Activated CD4-positive, alpha-beta T cell treated with anti-CD3 and anti-CD28 coated beads, Interleukin-2, amount 10 ng/mL, durations not matched to agents 7 days and 5 days (primary cell): ENCODE data around the gene PLPP3. TPM values are rescaled to one million over a fixed set of nuclear protein-coding genes. Genes with fewer than 3 reads are reported as not detected.

Experiments used
- CTCF ChIA-PET: fragments of 350-600 bp; sonication (Branson Sonifier 250); formaldehyde crosslinking; loops from one replicate; lab custom pipeline; 2021; ENCODE audit warnings: antibody characterized with exemption; lab: Charles Lee
- POLR2A ChIA-PET: fragments of 350-600 bp; sonication (Branson Sonifier 250); formaldehyde crosslinking; loops from one replicate; lab custom pipeline; 2021; ENCODE audit warnings: antibody characterized with exemption; lab: Charles Lee
- DNase-seq: peaks from one replicate; pipeline ENCODE4 v3.0.0-alpha.2; 2020
- H3K27ac Mint-ChIP-seq: one replicate; pipeline ENCODE4 v1.8.0; 2021; ENCODE audit warnings: mild to moderate bottlenecking, moderate library complexity, mixed read lengths
- H3K27me3 Mint-ChIP-seq: one replicate; pipeline ENCODE4 v1.8.0; 2021; ENCODE audit warnings: mixed read lengths
- H3K36me3 Mint-ChIP-seq: one replicate; pipeline ENCODE4 v1.8.0; 2021; ENCODE audit warnings: low read depth, mixed read lengths
- H3K4me1 Mint-ChIP-seq: one replicate; pipeline ENCODE4 v1.8.0; 2021; ENCODE audit warnings: mixed read lengths
- H3K4me3 Mint-ChIP-seq: one replicate; pipeline ENCODE4 v1.8.0; 2021; ENCODE audit warnings: mild to moderate bottlenecking, moderate library complexity, mixed read lengths
- H3K9me3 Mint-ChIP-seq: one replicate; pipeline ENCODE4 v1.8.0; 2021; ENCODE audit warnings: mixed read lengths
- total RNA-seq, 2 experiments: library from RNA; stranded (reverse); gene quantifications; one replicate each; pipeline ENCODE4 v1.2.3, GENCODE V29; 2021

Gene PLPP3
- total RNA-seq, 2 experiments from 2014 or later, result not detected

DNA sequence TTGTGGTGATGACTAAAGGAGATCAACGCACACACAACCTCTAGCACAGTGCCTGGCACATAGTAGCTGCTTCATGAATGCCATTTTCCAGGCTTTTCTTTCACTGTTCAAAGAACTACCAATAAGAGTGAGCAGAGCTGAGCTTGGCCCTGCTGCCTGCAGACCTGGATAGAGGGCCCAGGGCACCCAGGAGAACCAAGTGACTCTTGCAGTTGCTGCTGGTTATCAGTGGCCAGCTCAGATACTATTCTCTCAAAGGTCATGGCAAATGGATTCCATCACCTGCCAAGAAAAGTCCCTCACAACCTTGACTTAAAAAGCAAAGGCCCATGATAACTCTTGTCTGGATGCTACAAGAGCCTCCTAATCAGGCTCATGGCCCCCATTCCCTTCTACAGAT lies 41.7 kb downstream of the PLPP3 start:
- no peak overlapping the region for H3K27ac Mint-ChIP-seq
- no peaks in the 10 kb centered on the region for H3K4me1 Mint-ChIP-seq
- DNase-seq, result no peak
- ChIA-PET CTCF (no interaction called here), POLR2A (no interaction called here)
- no peaks in the 10 kb centered on the region for H3K36me3 Mint-ChIP-seq
- H3K27me3 Mint-ChIP-seq, result peaks cover 10% of the 10 kb centered on the region
- peaks cover 4% of the 10 kb centered on the region for H3K9me3 Mint-ChIP-seq
- H3K4me3 Mint-ChIP-seq, result no peak overlapping the region

DNA sequence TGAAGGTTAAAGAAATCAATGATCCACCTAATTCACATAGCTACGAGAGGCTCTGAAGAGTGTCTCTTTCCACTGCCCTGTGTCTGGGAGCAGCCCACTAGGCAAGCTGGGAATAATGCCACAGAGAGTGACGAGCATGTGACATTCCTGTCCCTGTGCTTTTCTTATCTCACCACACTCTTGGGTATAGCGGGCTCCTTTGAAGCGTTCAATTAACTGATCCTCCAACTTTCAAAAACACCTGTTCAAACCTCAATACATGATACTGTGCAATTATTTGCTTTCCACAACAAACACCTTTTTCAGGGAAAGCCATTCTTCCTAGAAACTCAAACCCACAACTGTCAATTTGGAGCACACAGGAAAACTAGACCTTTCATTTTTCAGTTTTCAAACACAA lies 43.4 kb downstream of the PLPP3 start:
- POLR2A ChIA-PET, result no interaction called here
- peaks cover 4% of the 10 kb centered on the region for H3K9me3 Mint-ChIP-seq
- peaks cover 10% of the 10 kb centered on the region for H3K27me3 Mint-ChIP-seq
- no peak for DNase-seq
- CTCF ChIA-PET, result interaction anchor here (0.6 kb wide), 2 partner anchors 25 to 38 kb away, joined by 4 read pairs; no protein-coding TSS in a partner anchor
- no peak overlapping the region for H3K27ac Mint-ChIP-seq
- no peaks in the 10 kb centered on the region for H3K36me3 Mint-ChIP-seq
- H3K4me1 Mint-ChIP-seq, result no peaks in the 10 kb centered on the region
- H3K4me3 Mint-ChIP-seq, result no peak overlapping the region

DNA sequence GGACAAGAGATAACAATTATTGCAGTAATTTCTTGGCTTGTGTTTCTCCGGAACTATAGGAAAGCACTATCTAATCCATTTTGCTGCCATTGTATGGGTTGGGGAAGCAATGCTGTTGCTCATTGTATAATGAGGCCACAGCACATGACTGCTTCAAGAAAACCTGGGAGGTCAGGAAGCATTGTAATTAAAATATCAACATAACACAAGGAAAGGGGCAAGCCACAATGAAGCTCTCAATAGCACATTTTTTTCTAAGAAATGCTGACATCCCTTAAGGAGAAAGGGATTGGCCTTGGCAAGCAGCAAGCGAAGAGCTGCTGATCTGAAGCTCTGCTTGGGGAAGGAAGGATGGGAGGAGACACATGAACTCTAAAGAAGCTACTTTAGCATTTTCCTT lies 44.0 kb downstream of the PLPP3 start:
- Mint-ChIP-seq H3K4me1 (no peaks in the 10 kb centered on the region), H3K27me3 (peaks cover 6% of the 10 kb centered on the region), H3K4me3 (no peak overlapping the region), H3K36me3 (no peaks in the 10 kb centered on the region), H3K27ac (no peak overlapping the region), H3K9me3 (peaks cover 4% of the 10 kb centered on the region)
- CTCF ChIA-PET, result no interaction called here
- DNase-seq, result no peak
- POLR2A ChIA-PET, result no interaction called here

DNA sequence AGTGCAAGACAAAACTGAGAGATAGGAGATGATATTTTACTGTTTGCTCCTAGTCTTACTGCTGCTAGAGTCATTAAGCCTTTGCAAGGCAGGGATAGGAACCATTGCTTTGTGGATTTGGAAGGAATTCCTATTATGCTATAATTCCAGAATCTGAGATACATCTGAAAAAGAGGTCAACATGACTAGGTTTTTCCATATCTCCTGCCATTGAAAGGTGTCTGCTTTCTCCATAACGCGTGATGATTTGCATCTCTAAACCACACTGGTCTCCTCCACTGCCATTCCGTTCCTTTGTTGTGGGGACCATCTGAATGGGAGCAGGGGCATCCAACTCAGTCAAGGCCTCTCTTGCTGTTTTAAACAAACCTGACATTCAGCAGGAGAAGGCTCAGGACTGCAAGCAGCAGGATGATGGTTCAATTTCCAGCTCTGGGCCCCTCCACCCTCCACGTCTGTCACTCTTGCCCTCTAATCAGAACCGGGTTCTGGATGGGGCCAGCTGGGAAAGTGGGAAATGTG lies 45.2 kb downstream of the PLPP3 start:
- Mint-ChIP-seq H3K36me3 (no peaks in the 10 kb centered on the region), H3K4me1 (no peaks in the 10 kb centered on the region), H3K27me3 (peaks cover 4% of the 10 kb centered on the region), H3K27ac (no peak overlapping the region), H3K4me3 (no peak overlapping the region), H3K9me3 (peaks cover 4% of the 10 kb centered on the region)
- POLR2A ChIA-PET, result no interaction called here
- CTCF ChIA-PET, result no interaction called here
- no peak for DNase-seq

DNA sequence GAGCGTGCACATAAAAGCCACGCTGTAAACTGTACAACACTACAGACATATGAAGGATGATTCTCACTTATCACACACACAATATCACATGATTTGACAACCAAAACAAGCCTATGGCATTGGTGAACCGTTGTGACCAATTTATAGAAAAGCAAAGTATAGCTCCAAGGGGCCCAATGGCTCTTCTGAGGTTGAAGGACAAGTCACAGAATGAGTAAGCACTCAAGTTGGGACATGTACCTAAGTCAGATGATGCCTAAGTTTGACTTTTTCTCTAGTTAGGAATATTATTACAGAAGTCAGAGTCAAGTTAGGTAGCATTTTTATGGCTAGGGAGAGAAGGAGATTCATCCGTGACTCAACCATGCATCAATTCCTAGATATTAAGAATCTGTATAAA lies 45.7 kb downstream of the PLPP3 start:
- H3K4me3 Mint-ChIP-seq, result no peak overlapping the region
- POLR2A ChIA-PET, result no interaction called here
- peaks cover 4% of the 10 kb centered on the region for H3K27me3 Mint-ChIP-seq
- H3K27ac Mint-ChIP-seq, result no peak overlapping the region
- CTCF ChIA-PET, result no interaction called here
- H3K36me3 Mint-ChIP-seq, result no peaks in the 10 kb centered on the region
- H3K4me1 Mint-ChIP-seq, result no peaks in the 10 kb centered on the region
- peaks cover 4% of the 10 kb centered on the region for H3K9me3 Mint-ChIP-seq
- DNase-seq, result no peak

DNA sequence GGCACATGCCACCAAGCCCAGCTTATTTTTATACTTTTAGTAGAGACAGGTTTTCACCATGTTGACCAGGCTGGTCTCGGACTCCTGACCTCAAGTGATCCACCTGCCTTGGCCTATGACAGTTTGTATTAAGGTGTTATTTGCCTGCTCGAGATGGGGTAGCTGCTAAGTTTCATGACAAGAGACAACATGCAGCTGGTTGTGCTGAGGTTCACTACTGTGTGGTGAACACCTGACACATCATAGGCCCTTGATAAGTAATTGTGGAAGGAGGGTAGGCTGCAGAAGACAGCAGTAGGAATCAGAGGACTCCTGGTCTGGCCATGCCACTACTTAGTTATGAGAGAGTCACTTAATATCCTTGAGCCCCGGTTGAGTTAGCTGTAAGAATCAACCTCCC lies 46.2 kb downstream of the PLPP3 start:
- CTCF ChIA-PET, result no interaction called here

GRCh38 chr1:56532350-56532683 lies 47.0 kb downstream of the PLPP3 start:
- POLR2A ChIA-PET, result no interaction called here
- CTCF ChIA-PET, result no interaction called here
- Mint-ChIP-seq H3K4me1 (no peaks in the 10 kb centered on the region), H3K27ac (no peak overlapping the region), H3K4me3 (no peak overlapping the region), H3K27me3 (peaks cover 4% of the 10 kb centered on the region), H3K36me3 (no peaks in the 10 kb centered on the region), H3K9me3 (peaks cover 2% of the 10 kb centered on the region)
- no peak for DNase-seq

More for the DNA sequence above, 46.2 kb downstream of the PLPP3 start:
- POLR2A ChIA-PET, result no interaction called here
- Mint-ChIP-seq H3K4me3 (no peak overlapping the region), H3K9me3 (peaks cover 4% of the 10 kb centered on the region), H3K36me3 (no peaks in the 10 kb centered on the region), H3K4me1 (no peaks in the 10 kb centered on the region), H3K27me3 (peaks cover 4% of the 10 kb centered on the region), H3K27ac (no peak overlapping the region)
- no peak for DNase-seq

DNA sequence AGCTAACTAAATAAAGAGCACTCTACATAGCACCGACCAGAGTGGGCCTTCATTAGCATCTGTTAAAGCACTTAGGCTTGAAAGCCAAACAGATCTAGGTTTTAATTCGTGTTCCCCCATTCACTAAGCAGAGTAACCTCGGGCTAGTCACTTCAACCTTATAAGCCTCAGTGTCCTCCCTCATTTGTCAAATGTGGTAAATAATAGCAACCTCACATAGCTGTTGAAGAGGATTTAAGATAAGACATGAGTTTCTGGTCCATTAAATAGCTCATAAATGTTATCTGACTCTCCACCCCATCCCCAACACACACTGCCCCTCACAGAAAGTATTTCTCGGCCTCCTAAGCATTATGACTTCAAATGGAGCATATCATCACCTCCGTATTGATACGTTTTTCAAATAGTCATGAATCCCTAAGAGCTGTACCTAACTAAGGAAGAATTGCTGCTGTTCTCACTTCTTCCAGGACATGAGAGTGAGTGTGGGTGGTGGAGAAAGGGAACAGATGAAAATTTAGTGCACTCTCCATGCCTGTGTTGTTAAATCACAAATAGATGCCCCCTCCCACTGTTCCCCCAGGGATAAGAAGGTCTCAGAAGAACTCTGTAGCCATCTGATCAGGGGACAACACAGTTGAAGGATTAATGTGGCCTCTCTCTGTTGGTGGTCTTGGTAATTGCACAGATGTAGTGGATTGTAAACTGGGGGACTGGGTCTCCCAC lies 47.6 kb downstream of the PLPP3 start:
- Mint-ChIP-seq H3K9me3 (no peaks in the 10 kb centered on the region), H3K4me3 (no peak overlapping the region), H3K36me3 (no peaks in the 10 kb centered on the region), H3K4me1 (peaks cover 2% of the 10 kb centered on the region), H3K27me3 (peaks cover 4% of the 10 kb centered on the region), H3K27ac (no peak overlapping the region)
- no peak for DNase-seq
- ChIA-PET POLR2A (no interaction called here), CTCF (no interaction called here)

DNA sequence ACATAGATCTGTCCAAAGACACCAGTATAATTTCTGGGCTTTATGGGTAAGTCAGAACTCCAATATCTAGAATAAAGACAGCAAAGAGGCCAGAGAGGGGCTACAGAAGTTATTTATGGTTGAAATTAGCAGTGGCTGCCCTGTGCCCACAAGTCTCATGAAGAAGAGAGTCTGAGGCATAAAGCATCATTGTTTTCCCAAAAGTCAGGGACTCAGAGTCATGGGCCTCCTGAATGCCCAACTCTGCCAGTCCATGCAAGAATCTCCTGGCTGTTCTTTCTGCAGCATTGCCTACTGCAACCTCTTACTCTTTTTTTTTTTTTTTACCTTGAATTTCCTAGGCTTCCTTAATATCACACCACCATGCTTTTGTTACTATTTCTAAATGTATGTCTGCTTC lies 49.6 kb downstream of the PLPP3 start:
- Mint-ChIP-seq H3K4me3 (no peak overlapping the region), H3K36me3 (no peaks in the 10 kb centered on the region), H3K4me1 (peaks cover 8% of the 10 kb centered on the region), H3K27ac (no peak overlapping the region), H3K27me3 (no peaks in the 10 kb centered on the region), H3K9me3 (no peaks in the 10 kb centered on the region)
- POLR2A ChIA-PET, result no interaction called here
- no peak for DNase-seq
- CTCF ChIA-PET, result no interaction called here

- DNase-seq, result no peak
- CTCF ChIA-PET, result no interaction called here
- Mint-ChIP-seq H3K9me3 (no peaks in the 10 kb centered on the region), H3K4me3 (no peak overlapping the region), H3K27ac (no peak overlapping the region), H3K36me3 (no peaks in the 10 kb centered on the region), H3K4me1 (peaks cover 8% of the 10 kb centered on the region), H3K27me3 (no peaks in the 10 kb centered on the region)
- POLR2A ChIA-PET, result no interaction called here
Observed at GRCh38 chr1:56527548-56528302, 51.6 kb downstream of the PLPP3 start.

- DNase-seq, result no peak
- CTCF ChIA-PET, result no interaction called here
- Mint-ChIP-seq H3K9me3 (no peaks in the 10 kb centered on the region), H3K36me3 (no peaks in the 10 kb centered on the region), H3K27me3 (no peaks in the 10 kb centered on the region), H3K27ac (no peak overlapping the region), H3K4me3 (no peak overlapping the region), H3K4me1 (peaks cover 8% of the 10 kb centered on the region)
- POLR2A ChIA-PET, result no interaction called here
Observed at GRCh38 chr1:56526571-56527174, 52.7 kb downstream of the PLPP3 start.

- H3K4me3 Mint-ChIP-seq, result no peak overlapping the region
- H3K9me3 Mint-ChIP-seq, result no peaks in the 10 kb centered on the region
- H3K36me3 Mint-ChIP-seq, result no peaks in the 10 kb centered on the region
- no peak for DNase-seq
- no peaks in the 10 kb centered on the region for H3K27me3 Mint-ChIP-seq
- CTCF ChIA-PET, result no interaction called here
- H3K4me1 Mint-ChIP-seq, result peaks cover 8% of the 10 kb centered on the region
- POLR2A ChIA-PET, result no interaction called here
- no peak overlapping the region for H3K27ac Mint-ChIP-seq
Observed at GRCh38 chr1:56525489-56526041, 53.8 kb downstream of the PLPP3 start.

DNA sequence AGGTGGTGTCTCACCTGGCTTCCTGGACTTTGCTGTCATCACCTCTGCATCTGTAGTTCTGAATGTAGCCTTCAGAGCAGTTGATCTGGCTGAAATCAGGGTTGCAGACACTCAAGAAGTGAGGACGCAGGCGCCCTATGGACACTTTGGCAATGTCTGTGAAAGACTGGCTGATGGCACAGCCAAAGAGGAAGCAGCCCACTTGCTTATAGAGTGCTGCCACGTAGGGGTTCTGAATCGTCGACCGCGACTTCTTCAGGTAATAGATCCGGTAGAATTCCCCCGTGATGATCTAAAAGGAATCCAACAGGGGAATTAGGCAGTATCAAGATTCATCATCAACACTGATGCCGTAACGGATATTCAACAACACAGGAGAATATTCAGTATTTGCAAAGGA lies 55.1 kb downstream of the PLPP3 start:
- no peaks in the 10 kb centered on the region for H3K27me3 Mint-ChIP-seq
- no peak overlapping the region for H3K27ac Mint-ChIP-seq
- H3K9me3 Mint-ChIP-seq, result no peaks in the 10 kb centered on the region
- no peaks in the 10 kb centered on the region for H3K36me3 Mint-ChIP-seq
- ChIA-PET POLR2A (no interaction called here), CTCF (no interaction called here)
- no peak for DNase-seq
- H3K4me3 Mint-ChIP-seq, result no peak overlapping the region
- peaks cover 8% of the 10 kb centered on the region for H3K4me1 Mint-ChIP-seq
